ENCODE data around the gene KRTAP4-7.
"Not testable (repeated sequence)": the region's sequence is repeated elsewhere in the genome, so short reads cannot be mapped to it uniquely, and the experiment has no call there.

DNA sequence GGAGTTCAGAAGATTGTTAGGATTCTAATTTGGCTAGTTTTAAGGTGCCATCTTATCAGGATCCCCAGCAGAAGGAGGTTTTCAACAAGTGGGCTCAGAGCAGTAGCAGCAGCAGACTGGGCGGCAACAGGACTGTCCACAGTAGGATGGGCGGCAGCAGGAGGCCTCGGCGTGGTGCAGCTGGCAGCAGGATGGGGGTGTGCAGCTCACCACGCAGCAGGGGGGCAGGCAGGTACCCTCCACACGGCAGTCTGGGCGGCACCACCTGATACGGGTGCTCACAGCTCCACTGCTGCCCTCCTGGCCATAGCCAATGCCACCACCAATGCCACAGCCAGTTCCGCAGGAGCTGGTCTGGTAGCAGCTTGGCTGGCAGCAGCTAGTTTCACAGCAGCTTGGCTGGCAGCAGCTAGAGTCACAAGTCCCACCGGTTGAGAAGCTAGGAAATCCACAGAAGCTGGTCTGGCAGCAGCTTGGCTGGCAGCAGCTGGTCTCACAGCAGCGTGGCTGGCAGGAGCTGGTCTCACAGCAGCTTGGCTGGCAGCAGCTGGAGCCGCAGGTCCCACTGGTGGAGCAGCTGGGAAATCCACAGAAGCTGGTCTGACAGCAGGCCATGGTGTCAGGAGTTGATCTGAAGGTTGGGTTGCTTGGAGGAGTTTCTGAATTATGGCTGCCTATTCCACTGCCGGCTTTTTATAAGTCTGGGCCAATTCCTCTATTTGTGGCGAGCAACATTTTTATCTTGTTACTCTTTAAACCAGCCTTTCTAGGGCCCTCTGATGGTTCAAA is 43.0 kb upstream of the KRTAP4-7 start, which contains the start of gene KRTAP1-1:
- not testable (repeated sequence) for TF ChIP-seq EZH2 (IDR thresholded peaks at IDR 0.05; ENCODE audit: borderline replicate concordance); CTCF (IDR thresholded peaks at IDR 0.05; ENCODE audit: poor library complexity); EZH2phosphoT487 (IDR thresholded peaks at IDR 0.05; ENCODE audit: low read depth, severe bottlenecking, unreplicated experiment)
